Measurements from ENCODE around the gene UFSP2.

Gene UFSP2

GRCh38 chr4:185424905-185425646, 688 bp downstream of the UFSP2 start:
- no peak for DNase-seq

- no peak for DNase-seq
Observed at GRCh38 chr4:185421366-185422124, 4.2 kb downstream of the UFSP2 start.

GRCh38 chr4:185416955-185417354, 8.8 kb downstream of the UFSP2 start:
- no peak for DNase-seq

GRCh38 chr4:185412412-185412811, 13.4 kb downstream of the UFSP2 start:
- no peak for DNase-seq

- no peak for DNase-seq
Observed at GRCh38 chr4:185411849-185412248, 13.9 kb downstream of the UFSP2 start.

GRCh38 chr4:185408432-185408831, 17.3 kb downstream of the UFSP2 start:
- DNase-seq: no peak

- no peak for DNase-seq
Observed at GRCh38 chr4:185405296-185405999, 20.3 kb downstream of the UFSP2 start.

GRCh38 chr4:185404031-185404430, 21.7 kb downstream of the UFSP2 start:
- DNase-seq: no peak

GRCh38 chr4:185399466-185399865, 26.3 kb downstream of the UFSP2 start:
- no peak for DNase-seq

GRCh38 chr4:185398618-185399017, 27.1 kb downstream of the UFSP2 start:
- DNase-seq: no peak

- peak; percentile 40 for DNase-seq
Observed at GRCh38 chr4:185396724-185397385, 28.9 kb downstream of the UFSP2 start, which contains the start of gene ANKRD37. ANKRD37 (plus strand) TSS chr4:185396841; CDS start chr4:185396924, 83 bp downstream.

GRCh38 chr4:185395956-185396723, 29.6 kb downstream of the UFSP2 start:
- peak; percentile 93 for DNase-seq

GRCh38 chr4:185395238-185395955, 30.4 kb downstream of the UFSP2 start, which contains the start of gene LRP2BP:
LRP2BP (minus strand) TSS chr4:185395924; CDS start chr4:185378186, 17,738 bp downstream.
- DNase-seq: no peak

- no peak for DNase-seq
Observed at GRCh38 chr4:185394568-185395237, 31.1 kb downstream of the UFSP2 start.

GRCh38 chr4:185392156-185392555, 33.6 kb downstream of the UFSP2 start:
- no peak for DNase-seq

GRCh38 chr4:185390941-185391340, 34.8 kb downstream of the UFSP2 start:
- DNase-seq: no peak

GRCh38 chr4:185387957-185388356, 37.8 kb downstream of the UFSP2 start:
- DNase-seq: no peak

GRCh38 chr4:185384930-185385331, 40.8 kb downstream of the UFSP2 start:
- no peak for DNase-seq

- DNase-seq: no peak
Observed at GRCh38 chr4:185384061-185384460, 41.7 kb downstream of the UFSP2 start.

GRCh38 chr4:185383451-185383850, 42.3 kb downstream of the UFSP2 start:
- no peak for DNase-seq

- no peak for DNase-seq
Observed at GRCh38 chr4:185382754-185383153, 43.0 kb downstream of the UFSP2 start.

Measured in NCI-H1092 (cell line).